Measurements from ENCODE around the gene CHURC1. TPM values are rescaled to one million over a fixed set of nuclear protein-coding genes. Genes with fewer than 3 reads are reported as not detected.

Gene CHURC1
- total RNA-seq, 1 donor from 2014 or later, result 40.0 TPM

GRCh38 chr14:64919215-64919614, 5.0 kb downstream of the CHURC1 start:
- H3K27me3 Mint-ChIP-seq, result no peaks in the 10 kb centered on the region
- H3K9me3 Mint-ChIP-seq, result no peaks in the 10 kb centered on the region
- H3K36me3 Mint-ChIP-seq, result peaks cover 4% of the 10 kb centered on the region
- no peak for TF ChIP-seq CTCF (conservative IDR thresholded peaks at IDR 0.05)
- no peak for DNase-seq (ENCODE audit: extremely low spot score, unreplicated experiment)
- H3K27ac Mint-ChIP-seq, result no peak overlapping the region
- no peak overlapping the region for H3K4me3 Mint-ChIP-seq
- H3K4me1 Mint-ChIP-seq (ENCODE audit: unreplicated experiment), result peaks cover 12% of the 10 kb centered on the region

DNA sequence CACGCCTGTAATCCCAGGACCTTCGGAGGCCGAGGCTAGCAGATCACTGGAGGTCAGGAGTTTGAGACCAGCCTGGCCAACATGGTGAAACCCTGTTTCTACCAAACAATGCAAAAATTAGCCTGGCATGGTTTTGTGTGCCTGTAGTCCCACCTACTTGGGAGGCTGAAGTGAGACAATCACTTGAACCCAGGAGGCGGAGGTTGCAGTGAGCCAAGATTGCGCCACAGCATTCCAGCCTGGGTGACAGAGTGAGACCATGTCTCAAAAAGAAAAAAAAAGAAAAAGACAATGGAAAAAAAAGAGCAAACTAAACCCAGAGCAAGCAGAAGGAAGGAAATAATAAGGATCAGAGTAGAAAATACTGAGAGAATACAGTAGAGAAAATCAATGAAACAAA, 5.4 kb downstream of the CHURC1 start:
- no peak for TF ChIP-seq CTCF (conservative IDR thresholded peaks at IDR 0.05)
- no peak for DNase-seq (ENCODE audit: extremely low spot score, unreplicated experiment)
- peaks cover 7% of the 10 kb centered on the region for H3K36me3 Mint-ChIP-seq
- H3K27me3 Mint-ChIP-seq, result no peaks in the 10 kb centered on the region
- H3K9me3 Mint-ChIP-seq, result no peaks in the 10 kb centered on the region
- no peak overlapping the region for H3K27ac Mint-ChIP-seq
- peaks cover 11% of the 10 kb centered on the region for H3K4me1 Mint-ChIP-seq (ENCODE audit: unreplicated experiment)
- H3K4me3 Mint-ChIP-seq, result no peak overlapping the region

DNA sequence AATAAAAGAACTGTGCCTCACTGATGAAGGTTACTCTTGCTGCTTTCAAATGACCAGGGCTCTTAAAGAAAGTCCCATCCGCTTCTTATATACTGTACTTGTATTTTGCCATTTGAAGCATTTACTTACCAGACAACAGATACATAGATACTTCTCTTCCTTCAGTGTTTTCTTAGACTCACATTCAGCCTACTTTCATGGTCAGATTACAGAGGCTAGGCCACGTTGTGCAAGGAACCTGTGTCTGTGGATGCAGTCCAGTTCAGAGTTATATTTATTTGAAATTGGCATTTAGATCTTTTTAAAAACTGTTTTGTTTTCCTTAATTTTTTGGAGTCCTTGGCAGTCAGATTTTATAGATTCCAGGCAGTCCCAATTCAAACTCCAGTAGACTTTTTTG, 6.2 kb downstream of the CHURC1 start:
- Mint-ChIP-seq H3K4me3 (no peak overlapping the region), H3K36me3 (peaks cover 10% of the 10 kb centered on the region), H3K27me3 (no peaks in the 10 kb centered on the region), H3K9me3 (no peaks in the 10 kb centered on the region), H3K27ac (no peak overlapping the region), H3K4me1 (ENCODE audit: unreplicated experiment) (peaks cover 5% of the 10 kb centered on the region)
- no peak for DNase-seq (ENCODE audit: extremely low spot score, unreplicated experiment)
- no peak for TF ChIP-seq CTCF (conservative IDR thresholded peaks at IDR 0.05)

DNA sequence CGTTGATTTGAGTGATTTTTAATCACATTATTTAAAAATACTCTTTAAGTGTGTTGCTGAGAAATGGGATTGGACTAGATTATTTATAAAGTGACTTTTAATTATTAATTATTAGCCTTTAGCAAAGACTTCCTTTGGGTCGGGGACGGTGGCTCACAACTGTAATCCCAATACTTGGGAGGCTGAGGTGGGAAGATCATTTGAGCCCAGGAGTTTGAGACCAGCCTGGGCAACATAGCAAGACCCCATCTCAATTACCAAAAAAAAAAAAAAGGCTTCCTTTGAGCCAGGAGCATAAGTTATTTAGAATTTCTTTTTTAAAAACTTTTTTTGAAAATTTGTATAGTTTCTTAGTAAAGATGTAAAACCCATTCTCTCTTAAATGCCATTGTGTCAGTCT, 8.8 kb downstream of the CHURC1 start:
- no peak for DNase-seq (ENCODE audit: extremely low spot score, unreplicated experiment)
- Mint-ChIP-seq H3K9me3 (no peaks in the 10 kb centered on the region), H3K27ac (no peak overlapping the region), H3K36me3 (peaks cover 13% of the 10 kb centered on the region), H3K27me3 (no peaks in the 10 kb centered on the region), H3K4me3 (no peak overlapping the region), H3K4me1 (ENCODE audit: unreplicated experiment) (no peaks in the 10 kb centered on the region)
- TF ChIP-seq CTCF (conservative IDR thresholded peaks at IDR 0.05), result no peak

- TF ChIP-seq CTCF (conservative IDR thresholded peaks at IDR 0.05), result no peak
- Mint-ChIP-seq H3K27me3 (no peaks in the 10 kb centered on the region), H3K27ac (no peak overlapping the region), H3K4me1 (ENCODE audit: unreplicated experiment) (peaks cover 6% of the 10 kb centered on the region), H3K9me3 (no peaks in the 10 kb centered on the region), H3K36me3 (peaks cover 21% of the 10 kb centered on the region), H3K4me3 (no peak overlapping the region)
- no peak for DNase-seq (ENCODE audit: extremely low spot score, unreplicated experiment)
Measured at GRCh38 chr14:64926398-64926995, 12.2 kb downstream of the CHURC1 start.

DNA sequence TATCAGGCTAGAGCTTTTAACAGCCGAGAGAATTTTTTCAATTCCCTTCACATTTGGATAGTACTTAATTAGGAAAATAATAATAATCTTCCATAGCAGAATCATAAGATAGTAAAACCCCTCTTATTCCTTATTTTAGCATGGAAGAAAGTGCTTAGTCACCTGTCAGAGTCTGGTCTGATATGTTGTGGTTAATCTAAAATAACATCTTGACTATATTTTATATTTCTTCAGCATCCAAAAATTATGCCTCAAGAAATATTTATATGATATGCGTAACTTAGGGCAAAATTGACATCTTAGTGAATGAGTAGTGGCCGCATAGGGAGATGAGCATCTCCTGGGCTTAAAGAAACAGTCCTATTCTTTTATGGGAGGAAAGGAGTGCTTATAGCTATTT, 12.8 kb downstream of the CHURC1 start:
- Mint-ChIP-seq H3K27ac (no peak overlapping the region), H3K36me3 (peaks cover 17% of the 10 kb centered on the region), H3K27me3 (no peaks in the 10 kb centered on the region), H3K4me1 (ENCODE audit: unreplicated experiment) (peaks cover 6% of the 10 kb centered on the region), H3K9me3 (no peaks in the 10 kb centered on the region), H3K4me3 (no peak overlapping the region)
- no peak for TF ChIP-seq CTCF (conservative IDR thresholded peaks at IDR 0.05)
- DNase-seq (ENCODE audit: extremely low spot score, unreplicated experiment), result no peak
